SK-N-SH treated with all-trans-retinoic acid at 6 μM for 48 hours (cell line): ENCODE data around the gene PCDHA7.
A peak's percentile ranks its signal among the peaks of the same experiment; 100 is the strongest.
"Not testable (repeated sequence)": the region's sequence is repeated elsewhere in the genome, so short reads cannot be mapped to it uniquely, and the experiment has no call there.

Experiments used
- ATAC-seq: fragments of 200-7000 bp; cut with Tn5 transposase; 3 replicates; pipeline ENCODE4 v1.9.1; 2020; ENCODE audit warnings: mild to moderate bottlenecking, moderate library complexity
- ARNTL ChIP-seq: fragments of 450-650 bp; formaldehyde crosslinking; IDR thresholded peaks from 2 replicates; pipeline ENCODE4 v1.5.0; 2020; ENCODE audit warnings: low read depth, mild to moderate bottlenecking, moderate library complexity, borderline replicate concordance
- BACH2 ChIP-seq: fragments of 250-450 bp; sonication (Bioruptor Pico); IDR thresholded peaks from 2 replicates; pipeline ENCODE4 v1.9.0; 2021; ENCODE audit warnings: mild to moderate bottlenecking, borderline replicate concordance
- CSDC2 ChIP-seq: fragments of 250-450 bp; sonication (Bioruptor Pico); IDR thresholded peaks from 2 replicates; pipeline ENCODE4 v1.5.0; 2020; ENCODE audit warnings: mild to moderate bottlenecking, moderate library complexity
- ESRRG ChIP-seq: fragments of 250-450 bp; sonication (Bioruptor Pico); IDR thresholded peaks from 2 replicates; pipeline ENCODE4 v1.6.1; 2021; ENCODE audit warnings: mild to moderate bottlenecking
- GLIS3 ChIP-seq: fragments of 250-450 bp; sonication (Bioruptor Pico); IDR thresholded peaks from 2 replicates; pipeline ENCODE4 v1.5.0; 2020; ENCODE audit warnings: mild to moderate bottlenecking, moderate library complexity
- ISL1 ChIP-seq: fragments of 250-450 bp; sonication (Bioruptor Pico); IDR thresholded peaks from 2 replicates; pipeline ENCODE4 v2.1.2; 2022; ENCODE audit warnings: mild to moderate bottlenecking, moderate library complexity
- OSR1 ChIP-seq: fragments of 250-450 bp; sonication (Bioruptor Pico); IDR thresholded peaks from 2 replicates; pipeline ENCODE4 v1.8.0; 2022; ENCODE audit warnings: moderate library complexity, mild to moderate bottlenecking, inconsistent platforms
- PPARA ChIP-seq: fragments of 250-450 bp; sonication (Bioruptor Pico); IDR thresholded peaks from 2 replicates; pipeline ENCODE4 v1.5.0; 2020; ENCODE audit warnings: mild to moderate bottlenecking, borderline replicate concordance
- RARB ChIP-seq: fragments of 250-450 bp; sonication (Bioruptor Pico); IDR thresholded peaks from 2 replicates; pipeline ENCODE4 v1.8.0; 2021; ENCODE audit warnings: mild to moderate bottlenecking, moderate library complexity
- SNAI2 ChIP-seq: fragments of 250-450 bp; sonication (Bioruptor Pico); IDR thresholded peaks from 2 replicates; pipeline ENCODE4 v1.5.0; 2020; ENCODE audit warnings: mild to moderate bottlenecking, moderate library complexity
- TCF4 ChIP-seq: fragments of 250-450 bp; sonication (Bioruptor Pico); IDR thresholded peaks from 2 replicates; pipeline ENCODE4 v1.8.0; 2021; ENCODE audit warnings: mild to moderate bottlenecking, moderate library complexity, borderline replicate concordance
- TOX ChIP-seq: fragments of 250-450 bp; sonication (Bioruptor Pico); IDR thresholded peaks from 2 replicates; pipeline ENCODE4 v1.8.0; 2021; ENCODE audit warnings: mild to moderate bottlenecking, moderate library complexity, borderline replicate concordance
- TSHZ2 ChIP-seq: fragments of 250-450 bp; sonication (Bioruptor Pico); IDR thresholded peaks from 2 replicates; pipeline ENCODE4 v1.5.0; 2020; ENCODE audit warnings: mild to moderate bottlenecking, moderate library complexity
- ZC3H10 ChIP-seq: fragments of 250-450 bp; sonication (Bioruptor Pico); IDR thresholded peaks from 2 replicates; pipeline ENCODE4 v1.5.1; 2021; ENCODE audit warnings: mild to moderate bottlenecking, moderate library complexity
- ZFP3 ChIP-seq: fragments of 250-450 bp; sonication (Bioruptor Pico); IDR thresholded peaks from 2 replicates; pipeline ENCODE4 v1.5.0; 2020; ENCODE audit warnings: mild to moderate bottlenecking, moderate library complexity
- ZFP30 ChIP-seq: fragments of 450-650 bp; formaldehyde crosslinking; IDR thresholded peaks from 2 replicates; pipeline ENCODE4 v1.5.0; 2022; ENCODE audit warnings: mild to moderate bottlenecking, moderate library complexity
- ZNF565 ChIP-seq: fragments of 450-650 bp; formaldehyde crosslinking; conservative IDR thresholded peaks from 2 replicates; pipeline ENCODE4 v1.5.0; 2020; ENCODE audit warnings: low read depth, mild to moderate bottlenecking, moderate library complexity
- ZNF70 ChIP-seq: fragments of 450-650 bp; formaldehyde crosslinking; IDR thresholded peaks from 2 replicates; pipeline ENCODE4 v1.5.0; 2020; ENCODE audit warnings: mild to moderate bottlenecking, moderate library complexity
- ZNF8 ChIP-seq: fragments of 450-650 bp; formaldehyde crosslinking; IDR thresholded peaks from 2 replicates; pipeline ENCODE4 v1.5.0; 2020; ENCODE audit warnings: mild to moderate bottlenecking, moderate library complexity
- TF ChIP-seq, protein P1 (sequence below): fragments of 250-450 bp; sonication (Bioruptor Pico); IDR thresholded peaks from 2 replicates; pipeline ENCODE4 v1.5.1; 2021; ENCODE audit warnings: mild to moderate bottlenecking, moderate library complexity
- TF ChIP-seq, protein P2 (sequence below): fragments of 250-450 bp; sonication (Bioruptor Pico); IDR thresholded peaks from 2 replicates; pipeline ENCODE4 v1.8.0; 2021; ENCODE audit warnings: low read depth, mild to moderate bottlenecking, moderate library complexity, borderline replicate concordance

PCDHA7 gene

DNA sequence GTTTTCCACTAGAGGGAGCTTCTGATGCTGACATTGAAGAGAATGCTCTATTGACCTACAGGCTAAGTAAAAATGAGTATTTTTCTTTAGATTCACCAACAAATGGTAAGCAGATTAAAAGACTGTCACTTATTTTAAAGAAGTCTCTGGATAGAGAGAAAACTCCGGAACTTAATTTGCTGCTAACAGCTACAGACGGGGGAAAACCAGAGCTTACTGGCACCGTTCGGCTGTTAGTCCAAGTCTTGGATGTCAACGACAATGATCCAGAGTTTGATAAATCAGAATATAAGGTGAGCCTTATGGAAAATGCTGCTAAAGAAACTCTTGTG lies 35.5 kb downstream of the PCDHA7 start:
- no peak for TF ChIP-seq BACH2 (CRISPR knock-in tag)
- no peak for TF ChIP-seq CSDC2 (CRISPR knock-in tag)
- TF ChIP-seq ESRRG (CRISPR knock-in tag): no peak
- no peak for TF ChIP-seq TCF4
- TF ChIP-seq, protein P1, sequence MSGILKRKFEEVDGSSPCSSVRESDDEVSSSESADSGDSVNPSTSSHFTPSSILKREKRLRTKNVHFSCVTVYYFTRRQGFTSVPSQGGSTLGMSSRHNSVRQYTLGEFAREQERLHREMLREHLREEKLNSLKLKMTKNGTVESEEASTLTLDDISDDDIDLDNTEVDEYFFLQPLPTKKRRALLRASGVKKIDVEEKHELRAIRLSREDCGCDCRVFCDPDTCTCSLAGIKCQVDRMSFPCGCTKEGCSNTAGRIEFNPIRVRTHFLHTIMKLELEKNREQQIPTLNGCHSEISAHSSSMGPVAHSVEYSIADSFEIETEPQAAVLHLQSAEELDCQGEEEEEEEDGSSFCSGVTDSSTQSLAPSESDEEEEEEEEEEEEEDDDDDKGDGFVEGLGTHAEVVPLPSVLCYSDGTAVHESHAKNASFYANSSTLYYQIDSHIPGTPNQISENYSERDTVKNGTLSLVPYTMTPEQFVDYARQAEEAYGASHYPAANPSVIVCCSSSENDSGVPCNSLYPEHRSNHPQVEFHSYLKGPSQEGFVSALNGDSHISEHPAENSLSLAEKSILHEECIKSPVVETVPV: no peak
- TF ChIP-seq ISL1: no peak
- no peak for ATAC-seq

GRCh38 chr5:140870221-140871201 lies 36.4 kb downstream of the PCDHA7 start:
- no peak for ATAC-seq
- no peak for TF ChIP-seq ZFP3
- TF ChIP-seq CSDC2 (CRISPR knock-in tag): no peak
- TF ChIP-seq BACH2 (CRISPR knock-in tag): no peak
- TF ChIP-seq ARNTL (CRISPR knock-in tag): no peak
- TF ChIP-seq TSHZ2: no peak
- no peak for TF ChIP-seq ZC3H10 (CRISPR knock-in tag)
- TF ChIP-seq SNAI2 (CRISPR knock-in tag): no peak
- TF ChIP-seq ZNF70 (CRISPR knock-in tag): no peak
- TF ChIP-seq GLIS3: no peak

- no peak for TF ChIP-seq ZC3H10 (CRISPR knock-in tag)
- peak; percentile 80 for ATAC-seq
These were observed 41.3 kb downstream of the PCDHA7 start, which contains the start of gene PCDHA12 for GRCh38 chr5:140875085-140876065. Gene PCDHA12, plus strand, starts transcription at chr5:140875308. Its CDS starts 165 bp downstream, at chr5:140875473.

DNA sequence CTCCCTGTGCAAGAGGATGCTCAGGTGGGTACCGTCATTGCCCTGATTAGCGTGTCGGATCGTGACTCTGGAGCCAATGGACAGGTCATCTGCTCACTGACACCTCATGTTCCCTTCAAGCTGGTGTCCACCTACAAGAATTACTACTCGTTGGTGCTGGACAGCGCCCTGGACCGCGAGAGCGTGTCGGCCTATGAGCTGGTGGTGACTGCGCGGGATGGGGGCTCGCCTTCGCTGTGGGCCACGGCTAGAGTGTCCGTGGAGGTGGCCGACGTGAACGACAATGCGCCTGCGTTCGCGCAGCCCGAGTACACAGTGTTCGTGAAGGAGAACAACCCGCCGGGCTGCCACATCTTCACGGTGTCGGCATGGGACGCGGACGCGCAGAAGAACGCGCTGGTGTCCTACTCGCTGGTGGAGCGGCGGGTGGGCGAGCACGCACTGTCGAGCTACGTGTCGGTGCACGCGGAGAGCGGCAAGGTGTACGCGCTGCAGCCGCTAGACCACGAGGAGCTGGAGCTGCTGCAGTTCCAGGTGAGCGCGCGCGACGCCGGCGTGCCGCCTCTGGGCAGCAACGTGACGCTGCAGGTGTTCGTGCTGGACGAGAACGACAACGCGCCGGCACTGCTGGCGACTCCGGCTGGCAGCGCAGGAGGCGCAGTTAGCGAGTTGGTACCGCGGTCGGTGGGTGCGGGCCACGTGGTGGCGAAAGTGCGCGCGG lies 42.6 kb downstream of the PCDHA7 start:
- not testable (repeated sequence) for ATAC-seq

GRCh38 chr5:140877262-140877581 lies 43.2 kb downstream of the PCDHA7 start:
- ATAC-seq: no peak
- TF ChIP-seq ARNTL (CRISPR knock-in tag) (no peak), SNAI2 (CRISPR knock-in tag) (no peak), TOX (CRISPR knock-in tag) (no peak), ZFP3 (no peak), ESRRG (CRISPR knock-in tag) (no peak), GLIS3 (no peak)

- ATAC-seq: no peak
- no peak for TF ChIP-seq ESRRG (CRISPR knock-in tag)
- TF ChIP-seq ZNF8 (CRISPR knock-in tag): no peak
- TF ChIP-seq, protein P2, sequence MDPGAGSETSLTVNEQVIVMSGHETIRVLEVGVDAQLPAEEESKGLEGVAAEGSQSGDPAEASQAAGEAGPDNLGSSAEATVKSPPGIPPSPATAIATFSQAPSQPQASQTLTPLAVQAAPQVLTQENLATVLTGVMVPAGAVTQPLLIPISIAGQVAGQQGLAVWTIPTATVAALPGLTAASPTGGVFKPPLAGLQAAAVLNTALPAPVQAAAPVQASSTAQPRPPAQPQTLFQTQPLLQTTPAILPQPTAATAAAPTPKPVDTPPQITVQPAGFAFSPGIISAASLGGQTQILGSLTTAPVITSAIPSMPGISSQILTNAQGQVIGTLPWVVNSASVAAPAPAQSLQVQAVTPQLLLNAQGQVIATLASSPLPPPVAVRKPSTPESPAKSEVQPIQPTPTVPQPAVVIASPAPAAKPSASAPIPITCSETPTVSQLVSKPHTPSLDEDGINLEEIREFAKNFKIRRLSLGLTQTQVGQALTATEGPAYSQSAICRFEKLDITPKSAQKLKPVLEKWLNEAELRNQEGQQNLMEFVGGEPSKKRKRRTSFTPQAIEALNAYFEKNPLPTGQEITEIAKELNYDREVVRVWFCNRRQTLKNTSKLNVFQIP (CRISPR knock-in tag): no peak
- TF ChIP-seq SNAI2 (CRISPR knock-in tag): no peak
- no peak for TF ChIP-seq RARB (CRISPR knock-in tag)
- no peak for TF ChIP-seq ZFP30 (CRISPR knock-in tag)
- TF ChIP-seq ZNF565 (CRISPR knock-in tag): no peak
- TF ChIP-seq TCF4: no peak
- TF ChIP-seq, protein P1: no peak
- TF ChIP-seq PPARA (CRISPR knock-in tag): no peak
- TF ChIP-seq OSR1: no peak
These were observed 48.0 kb downstream of the PCDHA7 start, which contains the start of gene PCDHA13 for GRCh38 chr5:140881889-140882590. Gene PCDHA13, plus strand, starts transcription at chr5:140882124. Its CDS starts 145 bp downstream, at chr5:140882269.
